ENCODE measurements around the gene MARF1.
A peak's percentile ranks its signal among the peaks of the same experiment; 100 is the strongest.
"Not testable (repeated sequence)": the region's sequence is repeated elsewhere in the genome, so short reads cannot be mapped to it uniquely, and the experiment has no call there.

MARF1 gene

DNA sequence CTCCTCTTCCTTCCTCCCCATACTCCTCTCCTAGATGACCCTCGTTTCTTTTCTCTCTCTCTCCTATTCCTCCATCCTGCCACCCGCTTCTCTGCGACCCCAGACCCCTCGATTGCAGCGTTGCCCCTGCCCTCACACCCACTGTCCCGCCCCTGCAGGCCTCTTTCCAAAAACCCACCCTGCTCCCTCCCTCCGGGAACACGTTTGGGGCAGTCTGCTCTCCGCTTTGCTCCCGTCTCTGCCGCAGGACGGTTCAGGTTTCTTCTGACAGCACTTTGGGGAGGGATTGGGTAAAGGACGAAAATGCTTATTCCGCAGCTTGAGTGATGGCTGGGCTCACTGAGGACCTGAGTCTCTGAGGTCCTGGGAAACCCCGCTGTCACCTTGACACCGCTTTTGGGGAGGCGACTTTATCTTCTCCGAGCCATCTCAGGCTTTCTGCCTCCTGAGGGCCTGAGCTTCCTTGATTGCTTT is 7.8 kb upstream of the MARF1 start:
- no peak for DNase-seq

DNA sequence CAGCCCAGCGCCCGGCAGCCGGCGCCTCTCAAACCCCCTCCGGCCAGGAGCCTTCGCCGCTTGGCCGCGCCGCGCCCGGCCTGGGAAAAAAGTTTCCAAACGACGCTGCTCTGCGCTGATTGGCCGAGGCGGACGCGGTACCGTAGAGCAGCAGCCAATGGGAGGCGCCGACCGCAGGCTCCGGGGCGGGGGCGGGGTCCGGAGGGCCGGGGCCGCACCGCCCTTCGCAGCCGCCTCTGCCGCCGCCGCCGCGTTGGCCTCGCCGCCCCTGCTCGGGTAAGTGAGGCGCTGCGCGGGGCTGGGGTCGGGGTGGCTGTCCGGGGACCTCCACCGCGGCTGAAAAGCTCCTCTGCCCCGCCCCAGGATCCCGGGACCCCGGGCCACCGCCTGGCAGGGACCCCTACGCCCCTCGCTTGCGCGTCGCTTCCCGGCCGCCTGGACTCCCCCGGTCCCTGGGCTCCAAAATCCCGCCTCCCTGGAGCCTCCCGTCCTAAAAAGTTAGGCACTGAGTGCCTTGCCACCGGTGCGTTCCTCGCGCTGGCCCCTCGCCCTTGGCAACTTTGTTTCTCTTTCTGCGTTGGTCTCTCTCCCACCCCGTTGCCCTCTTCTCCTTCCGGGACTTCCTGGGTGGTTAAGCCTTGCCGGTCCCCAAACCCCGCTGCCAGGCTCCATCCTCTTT is 7.2 kb upstream of the MARF1 start, which contains the start of gene NDE1:
Gene NDE1, plus strand, starts transcription at position 227 of the 679 bp plus-strand sequence. CDS start 14,534 bp downstream, outside the sequence.
- peak; percentile 87 to 89 for DNase-seq

DNA sequence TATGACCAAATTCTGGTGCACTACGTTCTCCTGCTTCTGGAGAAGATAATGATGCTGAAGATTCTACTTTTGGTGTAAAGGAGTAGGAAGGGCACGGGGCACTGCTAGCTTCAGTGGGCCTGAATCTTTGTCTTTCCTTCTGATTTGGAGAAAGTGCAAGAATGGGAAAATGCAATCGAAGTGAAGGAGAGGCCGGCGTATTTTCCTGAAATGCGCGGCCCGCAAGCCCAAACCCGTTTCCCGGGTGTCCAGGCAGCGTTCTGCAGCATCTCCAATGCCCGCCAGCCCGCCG is 6.7 kb upstream of the MARF1 start:
- no peak for DNase-seq

DNA sequence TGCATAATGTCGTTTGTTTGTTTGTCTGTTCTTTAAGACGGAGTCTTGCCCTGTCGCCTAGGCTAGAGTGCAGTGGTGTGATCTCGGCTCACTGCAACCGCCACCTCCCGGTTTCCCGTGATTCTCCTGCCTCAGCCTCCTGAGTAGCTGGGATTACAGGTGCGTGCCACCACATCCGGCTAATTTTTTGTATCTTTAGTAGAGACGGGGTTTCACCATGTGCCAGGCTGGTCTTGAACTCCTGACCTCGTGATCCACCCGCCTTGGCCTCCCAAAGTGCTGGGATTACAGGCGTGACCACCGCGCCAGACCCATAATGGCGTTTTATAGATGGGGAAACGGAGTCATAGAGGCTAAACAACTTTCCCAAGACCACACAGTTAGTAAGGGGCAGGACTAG is 6.4 kb upstream of the MARF1 start:
- DNase-seq, result not testable (repeated sequence)

DNA sequence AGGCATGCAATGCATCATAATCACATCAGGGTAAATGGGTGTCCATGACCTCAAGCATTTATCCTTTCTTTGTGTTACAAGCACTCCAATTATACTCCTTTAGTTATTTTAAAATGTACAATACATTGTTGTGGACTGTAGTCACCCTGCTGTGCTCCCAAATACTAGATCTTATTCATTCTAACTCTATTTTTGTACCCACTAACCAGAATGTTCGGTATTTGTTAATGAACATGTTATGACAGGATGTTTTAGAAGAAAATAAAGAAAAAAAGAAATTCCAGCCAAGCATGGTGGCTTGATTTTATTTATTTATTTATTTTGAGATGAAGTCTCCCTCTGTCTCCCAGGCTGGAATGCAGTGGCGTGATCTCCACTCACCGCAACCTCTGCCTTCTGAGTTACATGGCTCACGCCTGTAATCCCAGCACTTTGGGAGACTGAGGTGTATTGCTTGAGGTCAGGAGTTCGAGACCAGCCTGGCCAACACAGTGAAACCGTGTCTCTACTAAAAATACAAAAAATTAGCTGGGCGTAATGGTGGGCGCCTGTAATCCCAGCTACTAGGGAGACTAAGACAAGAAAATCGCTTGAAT is 5.3 kb upstream of the MARF1 start:
- DNase-seq, result no peak

DNA sequence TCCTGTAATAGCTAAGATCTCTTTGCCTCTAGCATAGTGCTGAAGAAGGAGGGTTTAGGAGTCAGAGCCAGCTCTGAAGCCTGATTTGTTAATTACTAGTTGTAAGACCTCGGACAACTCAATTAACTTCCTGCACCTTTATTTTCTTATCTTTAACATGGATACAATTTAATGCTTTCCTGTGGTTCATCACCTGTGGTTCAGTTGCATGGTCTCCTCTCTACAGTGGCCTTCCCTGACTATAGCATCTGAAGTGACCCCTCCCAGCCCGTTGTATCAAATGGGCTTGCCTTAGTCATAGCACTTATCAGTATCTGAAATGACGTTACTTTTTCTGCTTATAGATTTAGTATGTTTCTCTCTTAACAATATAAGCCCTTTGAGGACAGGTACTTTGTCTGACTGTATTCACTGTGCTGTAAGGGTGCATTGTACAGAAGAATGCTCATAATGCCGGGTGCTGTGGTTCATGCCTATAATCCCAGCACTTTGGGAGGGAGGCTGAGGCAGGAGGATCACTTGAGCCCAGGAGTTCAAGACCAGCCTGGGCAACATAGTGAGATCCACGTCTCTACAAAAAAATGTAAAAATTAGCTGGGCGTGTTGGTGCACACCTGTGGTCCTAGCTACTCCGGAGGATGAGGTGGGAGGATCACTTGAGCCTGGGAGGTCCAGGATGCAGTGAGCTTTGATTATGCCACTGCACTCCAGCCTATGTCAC is 4.5 kb upstream of the MARF1 start:
- DNase-seq, result no peak

GRCh38 chr16:15646557-15647293 is 3.8 kb upstream of the MARF1 start:
- DNase-seq, result not testable (repeated sequence)

- DNase-seq, result not testable (repeated sequence)
Measured at GRCh38 chr16:15644962-15645465, 2.1 kb upstream of the MARF1 start.

GRCh38 chr16:15644267-15644961 is 1.5 kb upstream of the MARF1 start:
- no peak for DNase-seq

DNA sequence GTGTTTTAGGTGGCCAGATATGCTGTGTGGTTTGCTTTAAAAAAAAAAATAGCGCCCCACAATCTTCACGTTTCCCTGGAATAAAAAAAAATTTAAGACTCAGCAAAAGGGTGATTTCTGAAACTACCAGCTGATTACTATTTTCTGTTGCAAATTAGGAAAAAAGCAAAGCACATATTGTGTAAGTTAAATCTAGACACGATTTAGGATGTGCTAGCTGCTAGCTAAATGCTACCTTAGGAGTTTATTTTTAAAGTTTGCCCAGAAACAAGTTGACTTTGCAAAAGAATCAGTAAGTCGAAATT is 944 bp upstream of the MARF1 start:
- no peak for DNase-seq

- no peak for DNase-seq
Measured at GRCh38 chr16:15642557-15643047, 352 bp downstream of the MARF1 start.

DNA sequence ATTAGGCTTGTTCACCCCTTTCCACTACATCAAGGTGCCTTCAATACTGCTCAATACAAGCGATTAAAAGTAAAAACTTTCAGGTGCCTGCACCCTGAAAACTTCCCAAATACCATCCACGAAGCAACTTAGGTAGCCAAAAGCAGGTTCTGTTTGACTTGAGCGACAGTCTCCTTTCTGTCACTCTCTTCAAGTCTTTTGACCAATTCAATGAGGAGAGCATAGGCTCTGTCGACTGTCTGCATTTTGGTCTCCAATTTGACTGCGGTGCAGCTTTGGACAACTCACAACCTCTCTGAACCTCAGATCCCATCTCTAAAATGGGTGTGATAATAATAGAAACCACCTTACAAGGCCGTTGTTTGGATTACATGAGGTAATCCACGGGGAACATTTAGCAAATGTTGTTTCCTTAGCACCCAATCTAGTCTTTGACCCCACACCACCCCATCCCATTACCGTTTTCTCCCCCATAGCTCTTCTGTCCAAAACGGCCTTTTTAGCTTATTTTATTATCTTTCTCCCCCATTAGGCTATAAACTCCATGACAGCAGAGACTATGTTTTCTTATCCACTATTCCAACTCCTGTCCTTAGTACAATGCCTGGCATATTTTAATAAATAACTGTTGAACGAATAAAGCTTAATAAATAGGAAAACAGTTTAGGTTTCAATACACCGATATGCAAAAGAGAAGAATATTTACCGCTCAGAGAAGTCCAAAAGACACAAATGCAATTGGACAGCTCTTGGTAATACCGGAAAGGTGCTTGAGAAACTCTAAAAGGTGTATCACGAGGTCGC is 999 bp downstream of the MARF1 start:
- DNase-seq, result no peak

DNA sequence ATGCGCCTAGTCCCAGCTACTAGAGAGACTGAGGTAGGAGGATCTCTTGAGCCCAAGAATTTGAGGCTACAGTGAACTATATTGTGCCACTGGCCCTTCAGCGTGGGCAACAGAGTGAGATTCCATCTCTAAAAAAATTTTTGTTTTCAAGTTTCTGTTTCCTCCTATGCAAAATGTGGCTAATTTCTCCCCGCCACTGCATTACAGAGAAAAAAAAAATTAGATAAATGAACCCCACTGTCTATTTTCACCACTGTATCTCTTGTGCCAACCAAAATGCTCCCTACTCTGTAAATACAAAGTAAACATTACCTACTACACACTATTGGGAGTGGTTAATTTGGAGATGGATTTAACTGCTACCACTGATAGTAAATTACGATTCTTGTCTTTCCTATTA is 2.0 kb downstream of the MARF1 start:
- DNase-seq, result no peak

DNA sequence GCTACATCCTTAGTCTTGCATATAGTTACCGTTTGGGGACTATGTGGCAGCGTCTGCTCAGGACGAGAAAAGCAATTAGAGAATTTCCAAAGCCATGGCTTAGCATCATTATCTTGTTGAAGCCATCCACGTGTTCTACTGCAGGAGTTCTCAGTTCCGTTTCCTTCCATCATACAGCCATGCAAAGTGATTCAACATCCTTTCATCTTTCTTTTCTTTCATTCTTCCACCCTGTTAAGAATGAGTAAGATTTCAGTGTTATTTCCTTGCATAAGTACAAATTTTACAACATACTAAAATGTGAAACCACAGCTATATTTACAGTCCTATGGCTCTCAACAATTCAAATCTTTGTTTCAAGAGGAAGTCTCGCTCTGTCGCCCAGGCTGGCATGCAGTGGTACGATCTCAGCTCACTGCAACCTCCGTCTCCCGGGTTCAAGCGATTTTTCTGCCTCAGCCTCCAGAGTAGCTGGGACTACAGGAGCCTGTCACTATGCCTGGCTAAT is 3.8 kb downstream of the MARF1 start:
- no peak for DNase-seq

DNA sequence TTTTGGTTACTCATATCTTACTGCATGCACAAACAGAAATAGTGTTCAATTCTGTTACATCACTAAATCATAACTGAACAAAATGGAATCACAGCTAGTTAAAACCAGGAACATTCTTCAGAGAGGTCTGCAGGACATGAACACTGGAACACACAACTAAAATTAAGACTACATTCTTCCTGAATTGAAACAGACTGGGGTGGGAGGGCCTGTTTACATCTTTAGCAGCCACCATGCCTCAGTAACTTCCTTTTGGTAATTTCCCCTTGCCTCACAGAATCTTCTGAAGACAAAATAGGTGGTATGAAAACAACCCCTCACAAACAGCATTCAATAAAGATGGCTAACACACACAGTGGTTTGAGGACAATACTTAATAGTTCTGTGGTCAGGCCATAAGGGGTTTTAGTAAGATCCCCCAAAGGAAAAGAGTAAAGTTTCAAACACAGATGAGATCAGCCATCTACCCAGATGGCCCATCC is 6.5 kb downstream of the MARF1 start:
- no peak for DNase-seq

- no peak for DNase-seq
Measured at GRCh38 chr16:15635926-15636325, 7.0 kb downstream of the MARF1 start.

DNA sequence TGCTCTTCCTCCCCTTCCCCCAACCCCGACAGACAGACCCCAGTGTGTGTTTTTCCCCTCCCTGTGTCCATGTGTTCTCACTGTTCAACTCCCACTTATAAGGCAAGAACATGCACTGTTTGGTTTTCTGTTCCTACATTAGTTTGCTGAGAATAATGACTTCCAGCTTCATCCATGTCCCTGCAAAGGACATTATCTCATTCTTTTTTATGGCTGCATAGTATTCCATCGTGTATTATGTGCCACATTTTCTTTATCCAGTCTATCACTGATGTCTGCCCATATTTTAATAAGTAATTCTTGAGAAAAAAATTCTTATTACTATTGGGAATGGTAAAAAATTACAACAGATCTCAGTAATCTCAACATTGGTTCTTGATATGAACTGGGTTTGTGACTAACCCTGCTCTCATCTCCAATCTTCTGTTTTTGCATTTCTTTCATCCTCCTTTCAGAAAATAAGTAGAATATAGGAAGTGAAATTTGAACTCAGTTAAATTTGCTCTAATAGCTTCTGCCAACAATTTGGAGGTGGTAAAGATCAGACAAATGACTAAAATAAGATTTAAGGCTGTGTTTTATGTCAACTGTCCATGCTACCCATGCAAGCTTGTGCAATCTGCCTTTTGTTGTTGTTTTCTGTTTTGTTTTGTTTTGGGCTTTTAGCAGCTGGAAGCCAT is 11.1 kb downstream of the MARF1 start:
- no peak for DNase-seq

DNA sequence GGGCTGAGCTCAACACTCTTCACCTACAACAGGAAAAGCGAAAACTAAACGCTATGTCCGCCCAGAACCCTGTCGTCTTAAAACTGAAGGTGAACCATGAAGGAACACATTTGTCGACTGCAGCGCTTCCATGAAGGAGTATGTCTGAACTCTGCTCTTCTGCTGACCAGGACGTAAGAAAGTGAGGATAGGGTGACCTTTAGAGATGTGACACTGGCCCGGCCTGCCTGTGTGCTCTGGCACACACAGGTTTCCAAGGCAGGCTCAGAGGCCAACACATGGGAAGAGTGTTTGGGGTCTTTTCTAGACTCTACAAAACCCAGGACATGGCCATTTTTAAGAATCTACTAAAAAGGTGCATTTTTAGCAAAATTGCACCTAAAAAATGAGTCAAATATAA is 21.1 kb downstream of the MARF1 start:
- no peak for DNase-seq

GRCh38 chr16:15621456-15621855 is 21.5 kb downstream of the MARF1 start:
- no peak for DNase-seq

DNA sequence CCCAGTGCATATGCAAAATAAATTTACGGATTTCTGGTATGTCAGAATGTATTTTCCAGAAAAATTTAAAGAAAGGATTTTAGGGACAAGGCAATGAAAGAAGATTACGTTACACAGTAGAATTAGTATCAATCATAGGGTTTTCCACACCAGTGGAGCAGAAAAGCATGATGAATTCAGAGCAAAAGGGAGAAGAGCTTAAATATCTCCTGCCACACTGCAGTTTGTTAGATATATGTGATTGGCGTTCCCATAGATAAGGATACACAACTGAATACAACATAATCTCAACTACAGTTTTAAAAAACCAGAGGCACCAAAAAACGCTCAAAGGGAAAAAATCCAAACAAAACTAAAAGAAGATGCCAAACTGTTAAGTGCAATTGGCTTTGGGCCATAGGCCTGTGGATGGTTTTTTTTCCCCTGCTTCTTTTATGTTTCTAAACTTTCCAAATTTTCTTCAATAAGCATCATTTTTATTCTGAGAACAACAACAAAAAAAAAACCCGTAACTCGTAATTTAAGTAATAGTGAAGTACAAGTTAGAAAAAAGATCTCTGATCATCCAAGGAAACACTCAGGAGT is 22.3 kb downstream of the MARF1 start:
- no peak for DNase-seq
